Left ventricle myocardium inferior (tissue), 1 donor: ENCODE data around the gene ARHGAP35. TPM values are rescaled to one million over a fixed set of nuclear protein-coding genes. Genes with fewer than 3 reads are reported as not detected.
A peak's percentile ranks its signal among the peaks of the same experiment; 100 is the strongest.

Experiments
- DNase-seq: peaks from one replicate; pipeline ENCODE4 v3.0.0-alpha.2; 2020
- H3K27ac ChIP-seq: fragments of 200-600 bp; replicated peaks from 2 replicates; pipeline ENCODE4 v1.8.0; 2021
- H3K27me3 ChIP-seq: fragments of 200-600 bp; 2 replicates; pipeline ENCODE4 v1.8.0; 2021; ENCODE audit warnings: low read depth
- H3K36me3 ChIP-seq: fragments of 200-600 bp; 2 replicates; pipeline ENCODE4 v1.8.0; 2021
- H3K4me1 ChIP-seq: fragments of 200-600 bp; 2 replicates; pipeline ENCODE4 v1.8.0; 2021
- H3K4me3 ChIP-seq: fragments of 200-600 bp; 2 replicates; pipeline ENCODE4 v1.8.0; 2021; ENCODE audit warnings: mild to moderate bottlenecking, moderate library complexity
- H3K9me3 ChIP-seq: fragments of 200-600 bp; replicated peaks from 2 replicates; pipeline ENCODE4 v1.8.0; 2021
- intact Hi-C: fragments of 100-400 bp; cut with micrococcal nuclease; formaldehyde crosslinking; loops from one replicate; pipeline ENCODE4 v1.11.0; 2022
- total RNA-seq: library from RNA; stranded (reverse); fragmentation: NEBNext Ultra II Directional; extraction: Animal tissue kit (Norgen Biotek cat#: 25700); gene quantifications from one replicate; pipeline ENCODE4 v1.2.1, GENCODE V29; 2021
- TF ChIP-seq, protein P1 (sequence below): fragments of 200-600 bp; IDR thresholded peaks from 2 replicates; pipeline ENCODE4 v1.8.0; 2021; ENCODE audit warnings: antibody characterized with exemption, mild to moderate bottlenecking, borderline replicate concordance
- donor health status: DM: no; HTN: yes; CAD: no; lungs with severe emphysema.

Gene ARHGAP35
- total RNA-seq, 1 donor from 2014 or later: 75.4 TPM

- DNase-seq: no peak
- intact Hi-C loops: no loop called here
- H3K4me1 ChIP-seq: peaks cover 24% of the 10 kb centered on the region
- H3K4me3 ChIP-seq: no peak overlapping the region
- H3K27me3 ChIP-seq: no peaks in the 10 kb centered on the region
- TF ChIP-seq, protein P1, sequence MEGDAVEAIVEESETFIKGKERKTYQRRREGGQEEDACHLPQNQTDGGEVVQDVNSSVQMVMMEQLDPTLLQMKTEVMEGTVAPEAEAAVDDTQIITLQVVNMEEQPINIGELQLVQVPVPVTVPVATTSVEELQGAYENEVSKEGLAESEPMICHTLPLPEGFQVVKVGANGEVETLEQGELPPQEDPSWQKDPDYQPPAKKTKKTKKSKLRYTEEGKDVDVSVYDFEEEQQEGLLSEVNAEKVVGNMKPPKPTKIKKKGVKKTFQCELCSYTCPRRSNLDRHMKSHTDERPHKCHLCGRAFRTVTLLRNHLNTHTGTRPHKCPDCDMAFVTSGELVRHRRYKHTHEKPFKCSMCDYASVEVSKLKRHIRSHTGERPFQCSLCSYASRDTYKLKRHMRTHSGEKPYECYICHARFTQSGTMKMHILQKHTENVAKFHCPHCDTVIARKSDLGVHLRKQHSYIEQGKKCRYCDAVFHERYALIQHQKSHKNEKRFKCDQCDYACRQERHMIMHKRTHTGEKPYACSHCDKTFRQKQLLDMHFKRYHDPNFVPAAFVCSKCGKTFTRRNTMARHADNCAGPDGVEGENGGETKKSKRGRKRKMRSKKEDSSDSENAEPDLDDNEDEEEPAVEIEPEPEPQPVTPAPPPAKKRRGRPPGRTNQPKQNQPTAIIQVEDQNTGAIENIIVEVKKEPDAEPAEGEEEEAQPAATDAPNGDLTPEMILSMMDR: no peak
- H3K9me3 ChIP-seq: no peaks in the 10 kb centered on the region
- peaks cover 5% of the 10 kb centered on the region for H3K36me3 ChIP-seq
- no peak overlapping the region for H3K27ac ChIP-seq
Measured at GRCh38 chr19:46875234-46875633, 14.4 kb downstream of the ARHGAP35 start.

- TF ChIP-seq, protein P1: no peak
- Histone ChIP-seq H3K27me3 (no peaks in the 10 kb centered on the region), H3K36me3 (peaks cover 5% of the 10 kb centered on the region), H3K4me3 (no peak overlapping the region), H3K9me3 (no peaks in the 10 kb centered on the region), H3K4me1 (peaks cover 24% of the 10 kb centered on the region), H3K27ac (no peak overlapping the region)
- no peak for DNase-seq
- intact Hi-C loops: no loop called here
Measured at GRCh38 chr19:46875657-46876056, 14.9 kb downstream of the ARHGAP35 start.

DNA sequence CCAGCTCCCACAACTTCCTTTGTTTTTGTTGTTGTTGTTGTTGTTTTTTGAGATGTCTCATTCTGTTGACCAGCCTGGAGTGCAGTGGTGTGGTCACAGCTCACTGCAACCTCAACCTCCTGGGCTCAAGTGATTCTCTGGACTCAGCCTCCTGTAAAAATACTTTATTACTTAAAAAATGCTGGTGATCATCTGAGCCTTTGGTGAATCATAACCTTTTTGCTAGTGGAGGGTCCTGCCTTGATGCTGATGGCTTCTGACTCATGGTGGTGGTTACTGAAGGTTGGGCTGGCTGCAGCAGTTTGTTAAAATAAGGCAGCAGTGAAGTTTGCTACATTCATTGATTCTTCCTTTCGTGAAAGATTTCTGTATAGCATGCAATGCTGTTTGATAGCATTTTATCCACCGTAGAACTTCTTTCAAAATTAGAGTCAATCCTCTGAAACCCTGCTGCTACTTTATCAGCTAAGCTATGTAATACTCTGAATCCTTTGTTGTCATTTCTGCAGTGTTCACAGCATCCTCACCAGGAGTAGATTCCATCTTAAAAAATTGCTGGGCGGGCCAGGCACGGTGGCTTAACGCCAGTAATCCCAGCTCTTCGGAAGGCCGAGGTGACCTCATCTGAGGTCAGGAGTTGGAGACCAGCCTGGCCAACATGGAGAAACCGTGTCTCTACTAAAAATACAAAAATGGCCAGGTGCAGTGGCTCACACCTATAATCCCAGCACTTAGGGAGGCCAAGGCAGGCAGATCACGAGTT lies 18.0 kb downstream of the ARHGAP35 start:
- TF ChIP-seq, protein P1: no peak
- intact Hi-C loops: no loop called here
- H3K27ac ChIP-seq: peak overlapping the region; percentile 17
- no peak for DNase-seq
- H3K27me3 ChIP-seq: no peaks in the 10 kb centered on the region
- H3K9me3 ChIP-seq: no peaks in the 10 kb centered on the region
- H3K4me3 ChIP-seq: no peak overlapping the region
- H3K36me3 ChIP-seq: peaks cover 5% of the 10 kb centered on the region
- H3K4me1 ChIP-seq: peaks cover 41% of the 10 kb centered on the region

GRCh38 chr19:46880431-46880830 lies 19.6 kb downstream of the ARHGAP35 start:
- Histone ChIP-seq H3K27me3 (no peaks in the 10 kb centered on the region), H3K36me3 (peaks cover 3% of the 10 kb centered on the region), H3K4me3 (no peak overlapping the region), H3K4me1 (peaks cover 42% of the 10 kb centered on the region), H3K9me3 (no peaks in the 10 kb centered on the region), H3K27ac (no peak overlapping the region)
- DNase-seq: no peak
- intact Hi-C loops: no loop called here
- TF ChIP-seq, protein P1: no peak

- H3K36me3 ChIP-seq: no peaks in the 10 kb centered on the region
- no peak overlapping the region for H3K27ac ChIP-seq
- H3K27me3 ChIP-seq: no peaks in the 10 kb centered on the region
- H3K9me3 ChIP-seq: no peaks in the 10 kb centered on the region
- intact Hi-C loops: no loop called here
- H3K4me3 ChIP-seq: no peak overlapping the region
- H3K4me1 ChIP-seq: peaks cover 49% of the 10 kb centered on the region
- TF ChIP-seq, protein P1: no peak
- no peak for DNase-seq
Measured at GRCh38 chr19:46881092-46881491, 20.3 kb downstream of the ARHGAP35 start.
